Hematopoietic multipotent progenitor cell (in vitro differentiated cells): ENCODE measurements around the gene FAM117B. TPM values are rescaled to one million over a fixed set of nuclear protein-coding genes. Genes with fewer than 3 reads are reported as not detected.
"Not testable (repeated sequence)": the region's sequence is repeated elsewhere in the genome, so short reads cannot be mapped to it uniquely, and the experiment has no call there.

Experiments used
- DNase-seq, 3 donors: peaks; one replicate each; pipeline ENCODE4 v3.0.0-alpha.2; 2011 to 2015; ENCODE audit warnings: low read depth in 2 of 3, low spot score in 2 of 3
- total RNA-seq: library from RNA; depleted of rRNA; stranded (reverse); fragments of >200 nt; gene quantifications from one replicate; pipeline ENCODE4 v1.2.3, GENCODE V29; 2012

Gene FAM117B
- total RNA-seq, 1 donor: 4.3 TPM

DNA sequence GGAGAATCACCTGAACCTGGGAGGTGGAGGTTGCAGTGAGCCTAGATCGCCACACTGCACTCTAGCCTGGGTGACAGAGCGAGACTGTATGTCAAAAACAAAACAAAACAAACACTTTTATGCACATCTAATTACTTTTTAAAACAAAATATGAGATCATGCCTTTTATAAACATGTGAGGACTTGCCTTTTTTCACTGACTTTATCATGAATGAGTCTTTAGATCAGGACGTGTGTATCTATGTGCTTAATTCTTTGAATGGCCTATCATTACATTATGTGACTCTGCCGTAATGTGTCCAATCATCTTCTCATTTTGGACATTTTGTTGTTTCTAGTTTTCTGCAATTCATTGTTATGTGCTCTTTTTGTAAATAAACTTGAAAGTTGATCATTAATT, 58.7 kb downstream of the FAM117B start:
- no peak for DNase-seq

DNA sequence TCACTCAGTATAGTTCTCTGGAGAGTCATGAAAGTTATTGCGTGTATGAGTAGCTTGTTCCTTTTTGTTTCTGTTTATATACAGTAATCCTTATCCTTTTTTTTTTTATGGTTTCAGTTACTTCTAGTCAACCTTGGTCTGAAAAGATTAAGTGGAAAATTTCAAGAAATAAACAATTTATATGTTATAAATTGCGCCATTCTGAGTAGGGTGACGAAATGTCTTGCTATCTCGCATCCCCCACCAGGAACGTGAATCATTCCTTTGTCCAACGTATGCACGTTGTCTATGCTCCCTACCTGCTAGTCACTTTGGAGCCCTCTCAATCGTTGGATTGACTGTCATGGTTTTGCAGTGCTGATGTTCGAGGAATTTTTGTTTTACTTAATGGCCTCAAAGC, 60.4 kb downstream of the FAM117B start:
- DNase-seq: no peak

DNA sequence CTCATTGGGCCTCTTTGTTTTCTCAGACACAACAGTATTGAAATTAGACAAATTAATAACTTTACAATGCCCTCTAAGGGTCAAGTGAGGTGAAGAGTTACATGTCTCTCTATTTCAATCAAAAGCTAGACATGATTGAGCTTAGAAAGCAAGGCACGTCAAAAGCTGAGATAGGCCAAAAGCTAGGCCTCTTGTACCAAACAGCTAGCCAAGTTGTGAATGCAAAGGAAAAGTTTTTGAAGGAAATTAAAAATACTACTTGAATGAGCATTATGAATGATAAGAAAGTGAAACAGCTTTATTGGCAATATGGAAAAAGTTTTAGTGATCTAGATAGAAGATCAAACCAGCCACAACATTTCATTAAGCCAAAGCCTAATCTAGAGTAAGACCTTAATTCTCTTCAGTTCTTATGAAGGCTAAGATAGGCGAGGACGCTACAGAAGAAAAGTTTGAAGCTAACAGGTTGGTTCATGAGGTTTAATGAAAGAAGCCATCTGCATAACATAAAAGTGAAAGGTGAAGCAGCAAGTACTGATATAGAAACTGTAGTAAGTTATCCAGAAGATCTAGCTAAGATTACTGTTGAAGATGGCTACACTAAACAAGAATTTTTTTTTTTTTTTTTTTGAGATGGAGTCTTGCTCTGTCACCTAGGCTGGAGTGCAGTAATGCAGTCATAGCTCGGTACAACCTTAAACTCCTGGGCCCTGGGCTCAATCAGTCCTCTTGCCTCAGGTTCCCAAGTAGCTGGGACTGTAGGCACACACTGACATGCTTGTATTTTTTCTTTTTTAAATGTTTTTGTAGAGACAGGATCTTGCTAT, 65.5 kb downstream of the FAM117B start:
- no peak for DNase-seq

DNA sequence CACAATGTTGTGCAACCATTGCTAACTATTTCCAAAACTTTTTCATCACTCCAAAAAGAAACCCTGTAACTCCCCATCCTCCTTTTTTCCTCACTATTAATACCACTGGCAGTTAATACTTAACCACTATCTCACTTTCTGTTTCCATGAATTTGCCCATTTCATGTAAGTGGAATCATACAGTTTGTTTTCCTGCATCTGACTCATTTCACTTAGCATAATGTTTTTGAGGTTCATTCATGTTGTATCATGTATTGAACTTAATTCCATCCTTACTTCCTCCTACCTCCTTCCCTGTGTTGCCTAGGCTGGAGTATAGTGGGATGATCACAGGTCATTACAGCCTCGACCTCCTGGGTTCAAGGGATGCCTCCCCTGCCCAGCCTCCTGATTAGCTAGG, 68.3 kb downstream of the FAM117B start:
- no peak for DNase-seq

DNA sequence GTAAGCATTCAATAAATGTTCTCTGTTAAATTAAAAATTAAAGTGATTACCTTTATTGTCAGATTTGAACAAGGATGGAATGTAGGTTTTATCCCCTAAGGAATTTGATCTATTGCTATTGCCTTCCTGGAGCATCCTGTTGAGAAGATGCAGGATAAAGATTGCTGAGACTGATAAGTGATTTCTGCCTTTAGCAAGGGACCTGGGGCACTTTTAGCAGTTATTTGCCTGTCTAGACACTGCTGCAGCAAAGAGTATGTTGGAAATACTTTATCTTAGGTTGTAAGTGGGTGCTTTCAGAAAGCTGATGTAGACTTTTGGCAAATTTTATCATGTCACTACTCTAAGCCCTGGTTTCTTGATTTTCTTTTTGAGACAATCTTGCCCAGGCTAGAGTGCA, 69.5 kb downstream of the FAM117B start:
- DNase-seq: no peak

DNA sequence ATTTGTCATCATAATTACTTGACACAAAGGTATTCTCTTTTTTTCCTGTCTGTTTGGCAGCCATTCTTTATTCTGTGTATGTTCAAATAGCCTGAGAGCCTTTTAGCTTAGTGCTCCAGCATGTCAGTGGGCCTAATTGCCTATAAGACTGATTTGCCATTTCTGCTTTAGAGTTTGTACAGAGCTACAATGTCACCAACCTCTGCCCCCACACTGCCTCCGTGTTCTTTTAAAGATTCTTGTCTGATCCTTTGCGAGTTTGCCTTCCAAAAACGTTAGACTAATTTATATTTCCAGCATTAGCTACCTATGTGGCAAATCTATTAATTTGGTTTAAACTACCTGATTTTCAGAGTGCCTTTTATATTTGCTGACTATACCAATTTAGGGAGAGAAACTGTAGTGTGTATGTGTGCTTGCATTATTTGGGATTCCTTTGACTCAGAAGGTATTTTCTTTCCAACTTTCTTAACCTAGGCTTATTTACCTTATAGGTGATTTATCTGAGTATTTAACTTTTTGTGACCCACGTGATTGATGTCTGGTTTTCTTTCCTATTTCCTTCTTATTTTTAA, 70.8 kb downstream of the FAM117B start:
- no peak for DNase-seq

DNA sequence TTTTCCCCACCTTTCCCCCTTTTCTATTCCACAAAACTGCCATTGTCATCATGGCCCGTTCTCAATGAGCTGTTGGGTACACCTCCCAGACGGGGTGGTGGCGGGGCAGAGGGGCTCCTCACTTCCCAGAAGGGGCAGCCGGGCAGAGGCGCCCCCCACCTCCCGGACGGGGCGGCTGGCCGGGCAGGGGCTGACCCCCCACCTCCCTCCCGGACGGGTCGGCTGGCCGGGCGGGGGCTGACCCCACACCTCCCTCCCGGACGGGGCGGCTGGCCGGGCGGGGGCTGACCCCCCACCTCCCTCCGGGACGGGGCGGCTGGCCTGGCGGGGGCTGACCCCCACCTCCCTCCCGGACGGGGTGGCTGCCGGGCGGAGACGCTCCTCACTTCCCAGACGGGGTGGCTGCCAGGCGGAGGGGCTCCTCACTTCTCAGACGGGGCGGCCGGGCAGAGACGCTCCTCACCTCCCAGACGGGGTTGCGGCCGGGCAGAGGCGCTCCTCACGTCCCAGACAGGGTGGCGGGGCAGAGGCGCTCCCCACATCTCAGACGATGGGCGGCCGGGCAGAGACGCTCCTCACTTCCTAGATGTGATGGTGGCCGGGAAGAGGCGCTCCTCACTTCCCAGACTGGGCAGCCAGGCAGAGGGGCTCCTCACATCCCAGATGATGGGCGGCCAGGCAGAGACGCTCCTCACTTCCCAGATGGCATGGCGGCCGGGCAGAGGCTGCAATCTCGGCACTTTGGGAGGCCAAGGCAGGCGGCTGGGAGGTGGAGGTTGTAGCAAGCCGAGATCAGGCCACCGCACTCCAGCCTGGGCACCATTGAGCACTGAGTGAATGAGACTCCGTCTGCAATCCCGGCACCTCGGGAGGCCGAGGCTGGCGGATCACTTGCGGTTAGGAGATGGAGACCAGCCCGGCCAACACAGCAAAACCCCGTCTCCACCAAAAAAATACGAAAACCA, 80.5 kb downstream of the FAM117B start:
- not testable (repeated sequence) for DNase-seq

DNA sequence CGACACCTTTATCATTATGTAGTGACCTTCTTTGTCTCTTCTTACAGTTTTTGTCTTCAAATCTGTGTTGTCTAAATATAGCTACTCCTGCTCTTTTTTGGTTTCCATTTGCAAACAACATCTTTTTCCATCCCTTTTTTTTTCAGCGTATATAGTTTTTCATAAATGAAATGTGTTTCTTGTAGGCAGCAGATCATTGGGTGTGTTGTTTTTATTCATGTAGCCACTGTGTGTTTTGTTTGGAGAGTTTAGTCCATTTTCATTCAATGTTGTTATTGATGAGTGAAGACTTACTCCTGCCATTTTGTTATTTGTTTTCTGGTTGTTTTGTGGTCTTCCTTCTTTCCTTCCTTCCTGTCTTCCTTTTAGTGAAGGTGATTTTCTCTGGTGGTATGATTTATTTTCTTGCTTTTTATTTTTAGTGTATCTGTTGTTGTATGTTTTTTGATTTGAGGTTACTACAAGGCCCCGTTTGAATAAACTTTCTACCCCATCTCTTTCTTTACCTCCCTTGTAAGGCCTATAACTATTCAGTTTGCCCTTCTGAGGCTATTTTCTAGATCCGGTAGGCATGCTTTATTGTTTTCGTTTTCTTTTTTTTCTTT, 81.4 kb downstream of the FAM117B start:
- peak in 1 of 3 donors; percentile 13 for DNase-seq

DNA sequence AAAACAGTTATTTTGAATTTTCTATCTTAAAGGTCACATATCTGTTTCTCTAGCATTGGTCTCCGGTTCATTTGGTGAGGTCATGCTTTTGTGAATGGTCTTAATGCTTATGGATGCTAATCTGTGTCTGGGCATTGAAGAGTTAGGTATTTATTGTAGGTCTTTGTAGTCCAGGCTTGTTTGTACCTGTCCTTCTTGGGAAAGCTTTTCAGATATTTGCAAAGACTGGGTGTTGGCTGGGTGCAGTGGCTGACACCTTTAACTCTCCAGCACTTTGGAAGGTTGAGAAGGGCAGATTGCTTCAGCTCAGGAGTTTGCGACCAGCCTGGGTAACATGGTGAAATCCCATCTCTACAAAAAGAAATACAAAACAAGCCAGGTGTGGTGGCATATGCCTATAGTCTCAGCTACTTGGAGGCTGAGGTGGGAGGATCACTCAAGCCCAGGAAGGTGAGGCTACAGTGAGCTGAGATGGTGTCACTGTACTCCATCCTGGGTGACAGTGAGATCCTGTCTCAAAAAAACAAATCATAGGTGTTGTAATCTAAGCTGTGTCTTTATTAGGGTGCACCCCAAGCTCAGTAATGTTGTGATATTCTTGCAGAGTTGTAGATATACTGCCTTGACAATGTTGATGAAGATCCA, 82.3 kb downstream of the FAM117B start:
- no peak for DNase-seq

DNA sequence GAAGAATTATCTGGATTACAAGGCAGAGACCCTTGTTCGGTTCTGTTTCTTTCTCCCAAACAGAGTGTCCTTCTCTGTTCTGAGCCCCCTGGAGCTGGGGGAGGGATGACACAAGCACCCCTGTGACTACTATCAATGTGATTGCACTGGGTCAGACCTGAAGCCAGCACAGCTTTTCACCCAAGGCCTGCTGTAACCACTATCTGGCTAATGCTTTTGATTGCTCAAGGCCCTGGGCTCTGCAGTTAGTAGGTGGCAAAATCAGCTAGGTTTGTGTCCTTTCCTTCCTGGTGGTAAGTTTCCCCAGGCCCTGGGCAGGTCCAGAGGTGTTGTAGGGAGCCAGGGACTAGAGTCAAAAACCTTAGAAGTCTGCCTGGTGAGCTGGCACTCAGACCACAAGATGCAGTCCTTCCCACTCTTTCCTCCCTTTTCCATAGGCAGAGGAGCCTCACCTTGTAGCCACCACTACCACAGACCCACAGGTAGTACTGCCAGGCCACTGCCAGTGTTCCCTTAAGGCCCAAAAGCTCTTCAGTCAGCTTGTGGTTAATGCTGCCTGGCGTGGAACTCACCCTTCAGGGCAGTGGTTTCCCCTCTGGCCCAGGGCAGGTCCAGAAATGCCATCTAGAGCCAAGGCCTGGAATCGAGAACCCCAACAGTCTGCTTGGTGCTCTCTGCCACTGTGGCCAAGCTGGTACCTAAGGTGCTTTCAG, 83.0 kb downstream of the FAM117B start:
- no peak for DNase-seq

DNA sequence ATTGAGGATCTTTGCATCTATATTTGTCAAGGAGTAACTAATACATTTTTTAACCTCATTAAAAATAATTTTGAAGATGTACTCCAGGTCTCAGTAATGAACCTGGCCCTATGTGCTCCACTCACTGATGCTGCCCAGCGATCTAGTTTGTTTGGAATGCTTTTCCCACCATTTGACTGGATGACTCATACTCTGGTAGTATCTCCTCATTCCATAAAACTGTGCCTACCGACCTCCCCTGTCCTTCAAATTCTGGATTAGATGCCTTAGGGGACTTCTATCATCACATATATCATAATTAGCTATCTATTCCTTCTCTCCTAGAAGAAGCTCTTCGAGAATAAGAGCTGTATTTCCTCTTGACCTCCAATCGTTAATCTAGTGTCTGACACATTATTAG, 83.8 kb downstream of the FAM117B start:
- no peak for DNase-seq

DNA sequence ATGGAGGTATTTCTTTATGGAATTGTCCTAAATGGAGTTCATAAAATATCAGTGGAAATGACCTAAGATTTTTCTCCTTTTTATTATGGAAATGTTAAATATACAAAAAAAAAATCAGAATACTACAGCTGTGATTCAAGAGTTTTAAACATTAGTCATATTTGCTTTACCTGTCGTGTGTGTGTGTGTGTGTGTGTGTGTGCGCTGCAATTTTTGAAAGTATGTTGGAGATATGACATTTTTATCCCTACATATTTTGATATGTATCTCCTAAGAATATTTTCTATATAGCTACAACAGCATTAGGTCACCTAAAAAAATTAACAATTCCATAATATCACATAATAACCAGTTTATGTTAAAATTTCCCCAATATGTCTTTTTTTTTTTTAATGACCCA, 85.5 kb downstream of the FAM117B start:
- no peak for DNase-seq

DNA sequence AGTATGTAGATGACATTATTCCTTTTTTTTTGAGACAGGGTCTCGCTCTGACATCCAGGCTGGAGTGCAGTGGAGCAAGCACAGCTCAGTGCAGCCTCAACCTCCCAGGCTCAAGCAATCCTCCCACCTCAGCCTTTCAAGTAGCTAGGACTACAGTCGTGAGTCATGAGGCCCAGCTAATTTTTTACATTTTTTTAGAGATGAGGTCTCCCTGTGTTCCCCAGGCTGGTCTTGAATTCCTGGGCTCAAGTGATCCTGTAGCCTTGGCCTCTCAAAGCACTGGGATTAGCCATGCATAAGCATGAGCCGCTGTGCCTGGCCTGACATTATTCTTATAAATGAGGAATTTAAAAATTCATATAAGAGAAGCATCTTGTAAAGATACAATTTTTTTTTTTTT, 86.9 kb downstream of the FAM117B start:
- DNase-seq: no peak

DNA sequence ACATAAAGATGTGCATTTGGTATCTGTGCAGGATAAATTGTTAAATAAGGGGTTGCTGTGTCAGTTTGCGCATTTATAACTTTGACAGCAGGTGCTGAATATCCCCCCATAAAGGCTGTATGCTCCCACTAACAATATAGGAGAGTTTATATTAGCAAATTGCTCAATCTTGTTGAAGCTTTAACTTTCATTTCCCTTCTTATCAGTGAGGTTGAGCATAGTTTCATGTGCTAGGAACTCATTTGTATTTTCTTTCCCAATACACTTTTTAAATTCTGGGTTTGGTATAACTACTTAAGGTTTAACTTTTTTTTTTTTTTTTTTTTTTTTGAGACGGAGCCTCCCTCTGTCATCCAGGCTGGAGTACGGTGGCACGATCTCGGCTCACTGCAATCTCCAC, 89.0 kb downstream of the FAM117B start:
- DNase-seq: no peak

DNA sequence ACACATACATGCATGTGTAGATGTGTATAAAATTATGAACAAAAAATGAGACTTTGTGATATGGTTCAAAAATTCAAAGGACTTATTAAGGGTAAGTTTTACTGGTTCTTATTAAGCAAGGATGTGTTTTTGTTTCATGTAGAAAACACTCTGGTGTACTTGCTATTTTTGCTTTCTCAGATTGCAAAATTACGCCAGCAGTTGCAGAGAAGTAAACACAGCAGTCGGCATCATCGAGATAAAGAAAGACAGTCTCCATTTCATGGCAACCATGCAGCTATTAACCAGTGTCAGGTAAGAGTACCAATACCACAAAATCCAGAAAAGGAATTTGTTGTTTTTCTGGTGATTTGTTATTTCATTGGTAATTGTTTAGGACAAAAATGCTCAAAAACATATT, 91.3 kb downstream of the FAM117B start:
- no peak for DNase-seq

DNA sequence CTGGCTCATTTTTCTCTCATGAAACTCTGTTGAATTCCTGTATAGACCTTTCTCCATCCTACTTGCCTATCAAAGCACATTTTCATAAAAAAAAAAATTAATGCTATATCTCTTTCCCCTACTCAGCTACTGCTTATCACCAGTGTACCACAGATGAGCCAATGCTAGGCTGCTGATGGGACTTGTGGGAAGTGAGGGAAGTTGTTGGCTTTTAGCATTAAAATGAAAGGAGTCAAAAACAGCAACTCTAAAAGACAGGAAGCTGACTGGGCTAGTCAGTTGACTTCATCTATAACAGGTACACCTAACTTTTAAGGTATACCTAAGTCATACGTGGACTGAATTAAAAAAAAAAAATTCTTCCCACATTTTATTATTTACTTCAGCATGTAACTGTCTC, 102.1 kb downstream of the FAM117B start:
- no peak for DNase-seq

DNA sequence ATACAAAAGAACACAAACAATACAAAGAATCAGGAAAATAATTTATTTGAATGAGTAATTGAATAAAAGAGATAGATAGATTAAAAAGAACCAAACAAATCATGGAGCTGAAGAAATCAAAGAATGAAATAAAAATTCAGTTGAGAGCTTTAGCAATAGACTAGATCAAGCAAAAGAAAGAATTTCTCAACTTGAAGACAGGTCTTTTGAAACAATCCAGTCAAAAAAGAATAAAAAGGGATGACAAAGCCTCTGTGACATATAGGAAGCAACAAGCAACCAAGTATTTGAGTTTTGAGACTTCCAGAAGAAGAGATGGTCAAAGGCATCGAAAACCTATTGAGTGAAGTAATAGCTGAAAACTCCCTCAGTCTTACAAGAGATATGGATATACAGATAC, 108.8 kb downstream of the FAM117B start:
- DNase-seq: no peak

DNA sequence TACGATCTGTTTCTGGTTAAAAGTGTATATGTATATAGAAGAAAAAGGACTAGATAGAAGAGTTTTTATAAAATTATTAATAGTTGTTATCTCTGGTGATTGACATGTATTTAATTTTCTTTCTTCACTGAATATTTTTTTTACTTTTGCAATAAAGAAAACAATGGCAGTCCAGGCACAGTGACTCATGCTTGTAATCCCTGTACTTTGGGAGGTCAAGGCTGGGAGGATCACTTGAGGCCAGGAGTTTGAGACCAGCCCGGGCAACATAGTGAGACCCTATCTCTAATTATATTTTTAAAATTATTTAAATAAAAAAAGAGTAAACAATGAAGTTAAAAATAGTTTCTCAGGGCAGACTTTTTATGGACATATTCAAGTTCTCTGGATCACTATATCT, 114.7 kb downstream of the FAM117B start:
- DNase-seq: no peak

DNA sequence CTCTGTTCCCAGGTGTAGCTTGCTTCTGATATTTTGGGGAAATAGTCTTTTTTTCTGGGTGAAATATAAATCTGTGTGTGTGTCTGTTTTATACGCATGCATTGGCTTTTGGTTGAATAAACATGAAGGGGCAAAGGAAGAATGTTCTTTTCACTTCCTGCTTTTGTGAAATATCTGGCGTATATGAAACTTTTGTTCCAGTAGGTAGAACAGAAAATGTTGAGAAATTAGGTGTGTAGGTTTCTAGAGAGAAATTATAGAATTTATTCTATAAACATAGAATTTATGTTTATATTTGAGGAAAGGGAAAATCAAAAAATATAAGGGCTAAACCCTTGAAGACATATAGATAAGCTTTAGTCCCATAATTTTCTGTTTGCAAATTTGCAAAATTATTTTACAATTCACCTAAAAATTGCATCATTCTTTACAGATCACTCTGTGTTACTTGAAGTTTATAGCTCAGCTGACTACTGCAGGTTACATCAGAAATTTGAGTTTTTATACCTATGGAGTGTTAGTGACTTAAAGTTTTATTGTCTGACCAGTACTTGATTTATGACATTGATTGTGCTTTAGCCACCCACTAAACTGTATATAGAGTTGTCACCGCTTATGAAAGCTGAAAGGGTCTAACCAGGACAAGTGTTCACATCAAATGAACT, 116.1 kb downstream of the FAM117B start:
- no peak for DNase-seq
